Pancreas (tissue), 10 donors: ENCODE results near the gene LPIN1. TPM values are rescaled to one million over a fixed set of nuclear protein-coding genes. Genes with fewer than 3 reads are reported as not detected.

Experiments used
- ATAC-seq, 4 donors: fragments of 200-7000 bp; cut with Tn5 transposase; one replicate each; pipeline versions ENCODE4 v1.8.0 to v1.9.1; 2020; ENCODE audit warnings: mild to moderate bottlenecking in 4 of 4, moderate library complexity in 4 of 4
- DNase-seq, 6 donors: peaks; one replicate each; pipeline ENCODE4 v3.0.0-alpha.2; 2020
- FAIRE-seq: peaks from 2 replicates; lab custom pipeline; 2012; peaks lifted over from hg19 to GRCh38; lab: Jason Lieb, UNC
- H3K27ac ChIP-seq, 4 donors: fragments of 200-600 bp; sonication (generic); 1 replicate in 3 of 4; 2 replicates in 1 of 4; pipeline versions ENCODE4 v1.5.0 to v1.8.0; 2020
- H3K27me3 ChIP-seq, 4 donors: fragments of 200-600 bp; one replicate each; pipeline ENCODE4 v1.8.0; 2021
- H3K36me3 ChIP-seq, 3 donors: fragments of 200-600 bp; sonication (generic) in 1 of 3; one replicate each; pipeline versions ENCODE4 v1.5.0 to v1.8.0; 2020 to 2021
- H3K4me1 ChIP-seq, 3 donors: fragments of 200-600 bp; one replicate each; pipeline ENCODE4 v1.8.0; 2021
- H3K4me3 ChIP-seq, 4 donors: fragments of 200-600 bp; sonication (generic) in 2 of 4; one replicate each; pipeline versions ENCODE4 v1.5.0 to v1.8.0; 2020 to 2021
- H3K9me3 ChIP-seq, 4 donors: fragments of 200-600 bp; one replicate each; pipeline ENCODE4 v1.8.0; 2021
- WGBS, 2 donors: extraction: QIAGEN DNeasy Blood & Tissue Kit; methylation state at CpG; one replicate each; pipeline ENCODE4 v1.1.7; 2013; 5-methylcytosine and 5-hydroxymethylcytosine counted together
- intact Hi-C, 3 donors: fragments of 100-400 bp; cut with DNase I; formaldehyde crosslinking; loops; one replicate each; pipeline versions ENCODE4 v1.11.1 to v1.14.2; 2022
- polyA plus RNA-seq, 2 donors: library from polyadenylated mRNA; stranded (reverse); fragments of 200-250 nt; gene quantifications; one replicate each; pipeline ENCODE4 v1.2.3, GENCODE V29; 2013
- total RNA-seq, 6 donors: library from RNA; stranded (reverse); fragmentation: NEBNext Ultra II Directional in 4 of 6; extraction: Animal tissue kit (Norgen Biotek cat#: 25700) in 4 of 6; gene quantifications; one replicate each; pipeline versions ENCODE4 v1.2.1 to v1.2.4, GENCODE V29; 2021 to 2023
- TF ChIP-seq, protein P1 (sequence below), 4 donors: fragments of 200-600 bp; sonication (generic) in 3 of 4; IDR thresholded peaks; one replicate each; pipeline versions ENCODE4 v1.5.0 to v1.8.0; 2021; ENCODE audit warnings: antibody characterized with exemption in 4 of 4
- donor health status: healthy with polysubstance abuse.
- donor health status: DM: no; HTN: no; CAD: no; lungs with moderate emphysema.
- donor health status: DM: no; HTN: no; CAD: no.
- donor health status: control.
- donor health status: control.
- donor health status: Bipolar disorder and iron deficiency.
- donor health status: DM: yes; HTN: yes; CAD: no.
- donor health status: DM: no; HTN: no; CAD: no.
- donor health status: DM: no; HTN: no; CAD: no.
- donor health status: DM: yes; HTN: yes; CAD: no.

LPIN1 gene
- total and polyA plus RNA-seq, 8 donors = 7.4 to 16.5 (median 9.9) TPM

DNA sequence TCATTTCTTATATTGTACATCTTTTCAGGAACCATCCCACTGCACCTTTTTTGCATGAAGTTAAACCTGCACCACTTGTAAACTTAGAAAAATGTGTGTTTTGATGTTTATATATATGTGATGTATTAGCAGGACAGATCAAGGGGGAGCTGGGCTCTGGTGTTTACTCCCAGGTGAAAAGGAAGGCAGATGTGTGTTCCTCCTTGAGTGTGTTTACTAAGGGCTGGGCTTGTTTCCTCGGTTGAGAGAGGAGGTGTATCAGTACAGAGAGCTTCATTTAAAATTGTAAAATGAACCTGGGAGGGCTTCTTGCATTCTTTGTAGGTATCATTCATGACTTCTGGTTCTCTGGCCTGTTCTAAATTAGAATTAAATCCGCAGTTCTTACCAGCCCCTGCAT, 14.8 kb downstream of the LPIN1 start:
- Histone ChIP-seq H3K4me1 (peaks cover 5 to 7% (median 5%) of the 10 kb centered on the region in 3 donors), H3K27ac (no peak overlapping the region), H3K27me3 (no peaks in the 10 kb centered on the region), H3K9me3 (no peaks in the 10 kb centered on the region), H3K36me3 (peaks cover 0 to 3% (median 0%) of the 10 kb centered on the region in 3 donors), H3K4me3 (no peak overlapping the region)
- WGBS, 2 donors = 60% methylated on average over 2 of the region's 2 CpGs
- no peak for ATAC-seq
- intact Hi-C loops = no loop called here
- no peak for DNase-seq
- TF ChIP-seq, protein P1, sequence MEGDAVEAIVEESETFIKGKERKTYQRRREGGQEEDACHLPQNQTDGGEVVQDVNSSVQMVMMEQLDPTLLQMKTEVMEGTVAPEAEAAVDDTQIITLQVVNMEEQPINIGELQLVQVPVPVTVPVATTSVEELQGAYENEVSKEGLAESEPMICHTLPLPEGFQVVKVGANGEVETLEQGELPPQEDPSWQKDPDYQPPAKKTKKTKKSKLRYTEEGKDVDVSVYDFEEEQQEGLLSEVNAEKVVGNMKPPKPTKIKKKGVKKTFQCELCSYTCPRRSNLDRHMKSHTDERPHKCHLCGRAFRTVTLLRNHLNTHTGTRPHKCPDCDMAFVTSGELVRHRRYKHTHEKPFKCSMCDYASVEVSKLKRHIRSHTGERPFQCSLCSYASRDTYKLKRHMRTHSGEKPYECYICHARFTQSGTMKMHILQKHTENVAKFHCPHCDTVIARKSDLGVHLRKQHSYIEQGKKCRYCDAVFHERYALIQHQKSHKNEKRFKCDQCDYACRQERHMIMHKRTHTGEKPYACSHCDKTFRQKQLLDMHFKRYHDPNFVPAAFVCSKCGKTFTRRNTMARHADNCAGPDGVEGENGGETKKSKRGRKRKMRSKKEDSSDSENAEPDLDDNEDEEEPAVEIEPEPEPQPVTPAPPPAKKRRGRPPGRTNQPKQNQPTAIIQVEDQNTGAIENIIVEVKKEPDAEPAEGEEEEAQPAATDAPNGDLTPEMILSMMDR (IDR thresholded peaks at IDR 0.05) = no peak
- no peak for FAIRE-seq

- no peak for FAIRE-seq
- 92% methylated on average over 14 of the region's 14 CpGs for WGBS, 2 donors
These were observed 15.6 kb downstream of the LPIN1 start for GRCh38 chr2:11762031-11762430.

DNA sequence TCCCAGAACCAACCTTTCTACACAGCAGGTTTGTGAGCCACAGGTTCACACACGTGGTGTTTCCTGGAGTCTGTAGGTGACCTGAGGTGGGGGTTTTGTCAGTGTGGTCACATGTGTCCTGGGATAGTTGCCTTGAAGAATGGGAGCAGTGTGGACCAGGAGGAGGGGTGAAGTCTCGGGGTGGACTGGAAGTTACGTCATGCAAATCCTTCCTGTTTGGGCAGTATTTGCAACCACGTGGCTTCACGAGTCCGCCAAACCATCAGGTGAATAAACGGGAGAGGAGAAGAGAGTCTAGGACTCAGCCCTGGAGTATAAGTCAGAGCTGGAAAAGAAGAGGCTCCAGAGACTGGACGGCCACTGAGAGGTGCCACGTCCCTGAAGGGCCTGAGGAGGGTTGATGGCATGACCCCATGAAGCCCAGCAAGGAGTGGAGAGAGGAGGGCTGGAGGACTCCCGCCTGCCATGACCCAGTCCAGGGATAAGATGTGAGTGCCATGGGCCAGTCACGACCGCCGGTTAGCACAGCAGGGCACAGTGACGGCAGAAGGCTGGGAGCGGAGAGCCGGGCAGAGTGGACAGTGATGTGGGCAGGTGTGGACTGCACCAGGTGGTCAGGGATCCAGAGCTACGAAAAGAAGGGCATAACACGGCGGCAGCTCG, 16.5 kb downstream of the LPIN1 start:
- WGBS, 2 donors = 86 to 88% methylated on average over 20 of the region's 20 CpGs
- Histone ChIP-seq H3K27me3 (no peaks in the 10 kb centered on the region), H3K4me3 (no peak overlapping the region), H3K9me3 (no peaks in the 10 kb centered on the region), H3K27ac (no peak overlapping the region), H3K4me1 (peaks cover 5 to 7% (median 5%) of the 10 kb centered on the region in 3 donors), H3K36me3 (peaks cover 0 to 12% (median 0%) of the 10 kb centered on the region in 3 donors)
- no peak for FAIRE-seq
- TF ChIP-seq, protein P1 (IDR thresholded peaks at IDR 0.05) = no peak
- intact Hi-C loops = no loop called here
- DNase-seq = peak in 1 of 6 donors; percentile 51
- no peak for ATAC-seq

More at GRCh38 chr2:11762031-11762430, 15.6 kb downstream of the LPIN1 start:
- peaks cover 0 to 8% (median 0%) of the 10 kb centered on the region in 3 donors for H3K36me3 ChIP-seq
- ATAC-seq = no peak
- peaks cover 5 to 7% (median 5%) of the 10 kb centered on the region in 3 donors for H3K4me1 ChIP-seq
- H3K27ac ChIP-seq = no peak overlapping the region
- no peak overlapping the region for H3K4me3 ChIP-seq
- H3K9me3 ChIP-seq = no peaks in the 10 kb centered on the region
- no peaks in the 10 kb centered on the region for H3K27me3 ChIP-seq
- intact Hi-C loops = no loop called here
- TF ChIP-seq, protein P1 (IDR thresholded peaks at IDR 0.05) = no peak
- no peak for DNase-seq

DNA sequence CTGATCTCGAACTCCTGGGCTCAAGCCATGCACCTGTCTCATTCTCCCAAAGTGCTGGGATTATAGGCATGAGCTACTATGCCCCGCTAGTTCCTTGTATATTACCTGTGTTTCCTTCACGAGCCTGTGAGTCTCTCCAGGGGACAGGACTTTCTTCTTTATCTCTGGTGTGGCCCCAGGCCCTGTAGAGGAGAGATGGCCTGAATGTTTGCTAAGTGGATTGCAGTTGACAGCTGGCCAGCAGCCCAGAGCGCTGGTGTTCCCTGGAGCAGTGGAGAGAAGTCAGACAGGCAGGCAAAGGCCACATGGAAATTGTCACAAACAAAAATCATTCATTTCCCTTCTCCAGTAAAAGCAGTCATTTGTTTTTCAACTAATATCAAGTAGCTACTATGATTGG, 17.9 kb downstream of the LPIN1 start:
- no peak overlapping the region for H3K27ac ChIP-seq
- intact Hi-C loops = no loop called here
- 15 to 21% methylated on average over 4 of the region's 4 CpGs for WGBS, 2 donors
- H3K36me3 ChIP-seq = peaks cover 0 to 12% (median 0%) of the 10 kb centered on the region in 3 donors
- ATAC-seq (peak; percentile 92 to 98 (median 96)), FAIRE-seq (no peak), DNase-seq (peak in 5 of 6 donors; percentile 58 to 78 (median 61))
- peaks cover 5 to 7% (median 5%) of the 10 kb centered on the region in 3 donors for H3K4me1 ChIP-seq
- TF ChIP-seq, protein P1 (IDR thresholded peaks at IDR 0.05) = no peak
- H3K27me3 ChIP-seq = no peaks in the 10 kb centered on the region
- H3K4me3 ChIP-seq = no peak overlapping the region
- H3K9me3 ChIP-seq = no peaks in the 10 kb centered on the region

- peaks cover 0 to 12% (median 0%) of the 10 kb centered on the region in 3 donors for H3K36me3 ChIP-seq
- H3K4me1 ChIP-seq = peaks cover 5 to 7% (median 5%) of the 10 kb centered on the region in 3 donors
- intact Hi-C loops = no loop called here
- 94 to 97% methylated on average over 10 of the region's 10 CpGs for WGBS, 2 donors
- ATAC-seq (no peak), FAIRE-seq (no peak), DNase-seq (peak in 1 of 6 donors; percentile 36)
- no peak overlapping the region for H3K4me3 ChIP-seq
- TF ChIP-seq, protein P1 (IDR thresholded peaks at IDR 0.05) = no peak
- H3K27me3 ChIP-seq = no peaks in the 10 kb centered on the region
- H3K27ac ChIP-seq = no peak overlapping the region
- no peaks in the 10 kb centered on the region for H3K9me3 ChIP-seq
These were observed 18.5 kb downstream of the LPIN1 start for GRCh38 chr2:11764920-11765319.
